Suppressor macrophage treated with lipopolysaccharide for 4 hours (primary cell): ENCODE results near the gene PTPRG.

Experiments used
- DNase-seq: peaks from one replicate; pipeline ENCODE4 v3.0.0-alpha.2; 2020

The PTPRG gene

GRCh38 chr3:61625429-61625828 lies 64.1 kb downstream of the PTPRG start:
- DNase-seq, result no peak

- DNase-seq, result no peak
Measured at GRCh38 chr3:61626484-61626883, 65.1 kb downstream of the PTPRG start.

GRCh38 chr3:61627768-61628185 lies 66.4 kb downstream of the PTPRG start:
- DNase-seq, result no peak

- no peak for DNase-seq
Measured at GRCh38 chr3:61628636-61629035, 67.3 kb downstream of the PTPRG start.

GRCh38 chr3:61629442-61629841 lies 68.1 kb downstream of the PTPRG start:
- DNase-seq, result no peak

GRCh38 chr3:61631108-61631769 lies 69.9 kb downstream of the PTPRG start:
- DNase-seq, result no peak

GRCh38 chr3:61632568-61633175 lies 71.3 kb downstream of the PTPRG start:
- DNase-seq, result no peak

GRCh38 chr3:61634678-61635077 lies 73.3 kb downstream of the PTPRG start:
- no peak for DNase-seq

- no peak for DNase-seq
Measured at GRCh38 chr3:61637088-61638051, 76.0 kb downstream of the PTPRG start.

- no peak for DNase-seq
Measured at GRCh38 chr3:61638741-61639140, 77.4 kb downstream of the PTPRG start.

- no peak for DNase-seq
Measured at GRCh38 chr3:61639991-61640390, 78.6 kb downstream of the PTPRG start.

- DNase-seq, result no peak
Measured at GRCh38 chr3:61645148-61645547, 83.8 kb downstream of the PTPRG start.

GRCh38 chr3:61646360-61646759 lies 85.0 kb downstream of the PTPRG start:
- DNase-seq, result no peak

- DNase-seq, result no peak
Measured at GRCh38 chr3:61646851-61647525, 85.6 kb downstream of the PTPRG start.

- DNase-seq, result no peak
Measured at GRCh38 chr3:61648481-61648880, 87.1 kb downstream of the PTPRG start.

- DNase-seq, result no peak
Measured at GRCh38 chr3:61649381-61650170, 88.2 kb downstream of the PTPRG start.

- DNase-seq, result no peak
Measured at GRCh38 chr3:61650276-61650675, 88.9 kb downstream of the PTPRG start.

GRCh38 chr3:61650719-61651410 lies 89.5 kb downstream of the PTPRG start:
- DNase-seq, result no peak

- DNase-seq, result no peak
Measured at GRCh38 chr3:61657689-61658088, 96.3 kb downstream of the PTPRG start.

- DNase-seq, result no peak
Measured at GRCh38 chr3:61662861-61663260, 101.5 kb downstream of the PTPRG start.

GRCh38 chr3:61663356-61664104 lies 102.2 kb downstream of the PTPRG start:
- DNase-seq, result no peak
